SH-SY5Y (cell line): ENCODE data around the gene KIAA0232.

ENCODE experiments used
- GATA2 ChIP-seq: IDR thresholded peaks from 2 replicates; pipeline ENCODE4 v1.6.1; 2011; ENCODE audit warnings: mild to moderate bottlenecking, low read depth, low read length
- GATA3 ChIP-seq: IDR thresholded peaks from 2 replicates; pipeline ENCODE4 v1.6.1; 2011; ENCODE audit warnings: low read depth, mild to moderate bottlenecking, low read length, moderate library complexity

DNA sequence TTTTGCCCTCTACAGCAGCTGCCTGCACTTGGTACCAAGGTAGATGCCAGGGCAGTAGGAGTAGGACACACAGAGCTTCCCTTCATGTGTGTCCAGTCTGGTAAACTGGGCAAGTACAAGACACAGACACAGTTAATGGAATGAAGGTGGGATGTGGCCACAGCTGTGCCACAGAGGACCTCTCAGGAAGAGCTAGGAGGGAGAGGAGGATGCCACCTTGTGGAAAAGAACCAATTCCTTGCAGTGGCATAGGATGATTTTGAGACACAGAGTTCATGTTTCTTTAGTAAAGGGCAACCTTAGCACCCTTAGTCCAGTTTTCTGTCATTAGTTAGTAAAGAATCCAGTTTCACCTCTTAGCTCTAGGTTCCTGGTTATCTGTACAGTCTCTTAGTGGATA, 90.8 kb downstream of the KIAA0232 start:
- TF ChIP-seq GATA3, result no peak
- TF ChIP-seq GATA2, result no peak
